GM18520 (cell line): ENCODE results near the gene EGLN2.
"Not testable (repeated sequence)": the region's sequence is repeated elsewhere in the genome, so short reads cannot be mapped to it uniquely, and the experiment has no call there.

Experiments
- ATAC-seq: cut with Tn5 transposase; IDR thresholded peaks from one replicate; pipeline ENCODE4 v1.9.1; 2021; ENCODE audit not compliant: unreplicated experiment

EGLN2 gene

DNA sequence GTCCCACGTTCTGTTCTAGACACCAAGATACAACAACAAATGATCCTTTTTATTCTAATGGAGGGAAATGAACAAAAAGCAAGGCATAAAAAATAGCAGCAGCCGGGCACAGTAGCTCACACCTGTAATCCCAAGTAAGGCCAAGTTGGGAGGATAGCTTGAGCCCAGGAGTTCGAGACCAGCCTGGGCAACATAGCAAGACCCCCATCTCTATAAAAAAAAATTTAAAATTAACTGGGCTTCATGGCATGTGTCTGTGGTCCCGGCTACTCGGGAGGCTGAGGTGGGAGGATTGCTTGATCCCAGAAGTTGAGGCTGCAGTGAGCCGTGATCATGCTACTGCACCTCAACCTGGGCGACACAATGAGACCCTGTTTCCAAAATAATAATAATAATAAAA is 22.6 kb upstream of the EGLN2 start:
- ATAC-seq = no peak

GRCh38 chr19:40776932-40777644 is 21.9 kb upstream of the EGLN2 start:
- ATAC-seq = peak; percentile 50

DNA sequence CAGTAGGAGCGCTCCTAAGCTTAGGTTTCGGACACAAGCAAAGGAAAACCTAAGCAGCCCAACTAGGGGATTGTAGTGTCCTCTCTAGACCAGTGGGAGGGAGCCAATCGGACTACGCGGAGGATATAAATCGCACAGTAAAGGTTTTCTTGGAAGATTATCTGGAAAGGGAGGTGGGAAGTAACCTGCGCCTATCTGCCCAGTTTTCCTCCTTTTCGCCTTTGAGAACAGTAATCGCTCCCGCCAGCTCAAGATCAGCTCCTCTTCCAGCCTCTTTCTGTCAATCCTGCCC is 21.4 kb upstream of the EGLN2 start:
- no peak for ATAC-seq

DNA sequence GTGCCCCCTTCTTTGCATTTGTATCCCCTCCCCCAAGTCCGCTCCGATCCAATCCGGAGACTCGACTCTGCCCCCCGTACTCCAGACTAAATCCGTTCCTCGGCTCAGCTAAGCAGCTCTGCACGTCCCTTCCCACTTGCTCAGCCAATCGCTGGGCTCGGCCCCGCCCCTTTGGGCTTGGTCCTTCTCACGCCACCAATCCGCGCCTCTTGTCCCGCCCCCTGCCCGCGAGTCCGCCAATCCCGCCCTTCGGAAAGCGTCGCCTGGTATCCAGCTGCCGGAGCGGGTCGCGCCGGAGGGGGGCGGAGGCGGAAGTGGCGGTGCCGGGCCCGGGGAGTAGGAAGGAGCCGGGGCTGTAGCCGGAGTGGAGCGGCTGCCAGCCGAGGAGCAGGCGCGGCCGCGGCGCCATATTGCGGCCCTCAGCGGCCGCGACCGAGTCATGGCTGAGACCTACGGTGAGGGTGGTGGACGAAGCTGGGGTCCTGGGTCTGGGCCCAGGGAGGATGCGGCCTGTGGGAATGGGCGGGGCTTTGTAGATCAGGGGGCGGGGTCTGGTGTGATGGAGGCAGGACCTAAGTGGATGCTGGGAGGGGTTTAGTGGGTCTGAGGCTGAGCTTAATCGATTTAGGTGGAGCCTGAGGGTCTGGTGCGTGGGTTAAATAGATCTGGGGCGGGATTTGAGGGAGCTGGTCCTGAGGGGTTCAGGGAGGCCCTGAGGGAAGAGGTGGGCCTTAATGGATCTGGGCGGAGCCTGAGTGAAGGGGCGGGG is 20.9 kb upstream of the EGLN2 start, which contains the start of gene RAB4B:
Gene RAB4B, plus strand, starts transcription at position 311 of the 769 bp plus-strand sequence. Its CDS starts 129 bp downstream, at position 440.
- ATAC-seq = peak; percentile 45

DNA sequence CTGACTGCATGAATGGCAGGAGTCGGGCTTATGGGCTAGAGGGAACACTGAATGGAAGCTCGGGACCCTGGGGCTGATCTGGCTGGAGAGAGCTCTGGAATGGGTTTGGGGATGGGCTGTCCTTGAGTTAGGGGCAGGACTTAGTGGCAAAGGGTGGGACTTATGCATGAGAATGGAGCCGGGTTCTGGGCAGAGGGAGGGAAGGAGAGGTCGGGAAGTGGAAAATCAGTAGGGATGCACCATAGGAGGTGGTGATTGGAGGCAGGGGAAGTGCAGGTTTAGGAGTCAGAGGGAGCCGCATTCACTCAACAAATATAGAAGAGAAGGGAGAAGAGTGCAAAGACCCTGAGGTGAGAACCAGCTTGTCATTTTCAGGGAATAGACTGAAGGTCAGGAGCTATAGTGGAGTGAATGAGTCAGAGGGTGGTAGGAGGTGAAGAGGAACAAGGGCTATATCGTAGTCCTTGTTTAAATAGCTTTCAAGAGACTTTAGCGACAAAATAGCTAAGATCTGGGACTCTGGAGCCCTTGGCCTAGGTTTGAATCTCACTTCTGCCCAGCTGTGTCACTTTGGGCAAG is 20.2 kb upstream of the EGLN2 start:
- ATAC-seq = no peak

DNA sequence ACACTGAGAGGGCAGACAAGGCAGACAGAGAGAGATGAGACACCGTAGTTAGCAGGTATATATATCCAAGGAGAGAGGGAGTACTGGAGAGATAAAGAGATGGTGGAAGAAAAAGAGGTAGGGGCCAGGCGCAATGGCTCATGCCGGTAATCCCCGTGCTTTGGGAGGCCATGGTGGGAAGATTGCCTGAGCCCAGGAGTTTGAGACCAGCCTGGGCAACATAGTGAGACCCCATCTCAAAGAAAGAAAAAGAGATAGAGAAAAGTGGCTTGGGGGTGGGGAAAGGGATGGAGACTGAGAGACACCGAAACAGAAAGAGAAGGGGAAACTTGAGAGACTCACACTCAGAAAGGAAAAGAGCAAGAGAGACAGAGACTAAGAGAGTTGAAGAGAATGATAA is 18.4 kb upstream of the EGLN2 start:
- ATAC-seq = no peak

DNA sequence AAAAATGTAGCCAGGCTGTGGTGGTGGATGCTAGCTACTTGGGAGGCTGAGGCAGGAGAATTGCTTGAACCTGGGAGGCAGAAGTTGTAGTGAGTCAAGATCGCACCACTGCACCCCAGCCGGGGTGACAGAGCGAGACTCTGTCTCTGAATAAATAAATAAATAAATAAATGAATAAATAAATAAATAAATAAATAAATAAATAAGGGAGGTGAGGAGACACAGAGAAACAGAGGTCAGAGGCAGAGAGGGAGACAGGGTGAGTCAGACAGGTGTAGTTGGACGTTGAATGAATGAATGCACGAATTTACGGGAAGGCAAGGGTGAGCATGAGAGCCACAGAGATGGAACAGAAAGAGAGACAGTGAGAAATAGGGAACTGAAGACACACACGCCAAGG is 17.9 kb upstream of the EGLN2 start:
- ATAC-seq = no peak

- no peak for ATAC-seq
Observed at GRCh38 chr19:40783711-40784110, 15.3 kb upstream of the EGLN2 start.

GRCh38 chr19:40784146-40784545 is 14.8 kb upstream of the EGLN2 start:
- ATAC-seq = not testable (repeated sequence)

DNA sequence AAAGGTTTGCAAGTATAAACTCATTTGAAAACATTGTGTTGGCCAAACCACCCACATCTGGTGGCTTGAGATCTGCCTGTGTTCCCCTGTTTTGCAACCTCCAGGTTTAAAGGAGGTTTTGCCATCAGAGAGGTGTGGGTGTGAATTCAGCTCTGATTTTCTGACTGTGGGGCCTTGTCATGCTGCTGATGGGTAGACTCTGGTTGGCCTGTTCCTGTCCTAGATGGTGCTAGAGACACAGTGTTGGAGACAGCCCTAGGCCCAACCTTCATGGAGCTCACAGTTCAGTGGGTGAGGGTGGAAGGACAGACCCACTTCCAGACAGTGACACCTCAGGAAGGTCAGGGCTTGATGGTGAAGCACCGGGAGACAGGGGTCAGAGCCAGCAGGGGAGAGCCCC is 13.5 kb upstream of the EGLN2 start:
- ATAC-seq = no peak

GRCh38 chr19:40786060-40787037 is 12.6 kb upstream of the EGLN2 start:
- ATAC-seq = no peak

- ATAC-seq = no peak
Observed at GRCh38 chr19:40791349-40791748, 7.6 kb upstream of the EGLN2 start.

DNA sequence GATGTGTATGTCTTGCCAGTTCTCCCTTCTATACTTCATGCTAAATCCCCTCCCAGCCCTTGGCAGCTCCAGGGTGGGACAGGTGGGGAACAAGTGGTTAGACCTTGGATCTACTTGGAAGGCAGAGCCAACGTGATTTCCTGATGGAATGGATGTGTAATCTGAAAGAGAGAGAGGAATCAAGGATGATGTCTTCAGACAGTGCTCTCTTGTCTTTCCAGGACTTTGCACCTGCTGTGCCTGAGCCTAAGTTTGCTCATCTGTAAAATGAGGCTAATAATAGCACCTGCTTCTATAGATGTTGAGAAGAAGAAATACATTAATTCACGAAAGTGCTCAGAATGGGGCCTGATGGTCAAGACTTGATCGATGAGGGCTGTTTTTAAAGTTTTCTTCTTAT is 7.0 kb upstream of the EGLN2 start:
- ATAC-seq = no peak

DNA sequence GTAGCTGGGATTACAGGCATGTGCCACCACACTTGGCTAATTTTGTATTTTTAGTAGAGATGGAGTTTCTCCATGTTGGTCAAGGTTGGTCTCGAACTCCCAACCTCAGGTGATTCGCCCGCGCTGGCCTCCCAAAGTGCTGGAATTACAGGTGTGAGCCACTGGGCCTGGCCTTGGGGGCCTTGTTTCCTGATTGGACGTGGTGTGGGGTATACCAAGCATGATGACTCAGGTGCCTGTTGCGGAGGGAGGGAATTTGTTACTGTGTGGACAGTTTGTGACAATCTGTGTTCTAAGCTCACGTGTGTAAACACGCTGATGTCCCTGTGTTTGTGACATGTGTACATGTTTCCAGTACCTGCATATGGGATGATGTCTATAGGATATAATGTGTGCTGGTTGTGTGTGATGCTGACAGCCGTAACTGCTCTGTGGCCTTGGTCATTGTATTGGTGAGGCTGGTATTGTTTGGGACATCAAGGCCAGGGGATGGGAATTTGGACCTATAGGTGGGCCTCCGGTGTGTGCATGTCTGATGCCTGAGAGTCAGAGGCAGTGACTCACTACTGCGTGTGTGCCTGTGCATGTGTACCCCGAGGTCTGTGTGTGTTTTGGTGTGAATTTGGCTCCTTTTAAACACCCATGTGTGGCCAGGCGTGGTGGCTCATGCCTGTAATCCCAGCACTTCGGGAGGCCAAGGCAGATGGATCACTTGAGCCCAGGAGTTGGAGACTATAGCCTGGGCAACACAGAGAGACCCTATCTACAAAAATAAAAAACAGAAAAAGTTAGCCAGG is 1.6 kb upstream of the EGLN2 start:
- no peak for ATAC-seq

DNA sequence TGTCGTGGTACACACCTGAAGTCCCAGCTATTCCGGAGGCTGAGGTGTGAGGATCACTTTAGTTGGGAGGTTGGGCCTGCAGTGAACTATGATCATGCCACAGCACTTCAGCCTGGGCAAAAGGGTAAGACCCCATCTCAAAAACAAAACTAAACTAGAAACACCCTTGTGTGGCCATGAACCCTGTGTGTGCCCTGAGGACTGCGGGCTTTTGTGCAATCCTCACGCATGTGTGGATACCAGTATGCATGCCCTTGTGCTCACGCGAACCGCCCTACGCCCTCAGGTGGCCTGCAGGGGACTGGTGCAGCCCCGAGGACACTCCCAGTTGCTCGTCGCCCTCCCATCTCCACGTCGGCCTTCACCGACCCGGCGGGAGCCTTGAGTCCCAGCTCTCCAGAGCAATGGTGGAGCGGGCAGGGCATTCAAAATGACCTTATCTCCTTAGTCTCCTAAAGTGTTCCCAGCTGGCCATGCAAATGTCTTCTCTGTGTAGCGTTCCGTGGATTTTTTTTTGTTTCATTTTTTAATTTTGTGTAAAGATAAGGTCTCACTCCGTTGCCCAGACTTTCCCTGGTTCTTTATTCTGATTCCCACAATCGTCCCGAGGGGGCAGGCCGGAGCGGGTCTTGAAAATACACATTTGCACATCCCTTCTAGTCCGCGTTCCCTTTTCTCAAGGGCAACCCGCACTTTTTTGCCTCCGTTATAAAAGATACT is 868 bp upstream of the EGLN2 start:
- peak; percentile 14 for ATAC-seq

- ATAC-seq = no peak
Observed at GRCh38 chr19:40799558-40800338, 757 bp downstream of the EGLN2 start.

DNA sequence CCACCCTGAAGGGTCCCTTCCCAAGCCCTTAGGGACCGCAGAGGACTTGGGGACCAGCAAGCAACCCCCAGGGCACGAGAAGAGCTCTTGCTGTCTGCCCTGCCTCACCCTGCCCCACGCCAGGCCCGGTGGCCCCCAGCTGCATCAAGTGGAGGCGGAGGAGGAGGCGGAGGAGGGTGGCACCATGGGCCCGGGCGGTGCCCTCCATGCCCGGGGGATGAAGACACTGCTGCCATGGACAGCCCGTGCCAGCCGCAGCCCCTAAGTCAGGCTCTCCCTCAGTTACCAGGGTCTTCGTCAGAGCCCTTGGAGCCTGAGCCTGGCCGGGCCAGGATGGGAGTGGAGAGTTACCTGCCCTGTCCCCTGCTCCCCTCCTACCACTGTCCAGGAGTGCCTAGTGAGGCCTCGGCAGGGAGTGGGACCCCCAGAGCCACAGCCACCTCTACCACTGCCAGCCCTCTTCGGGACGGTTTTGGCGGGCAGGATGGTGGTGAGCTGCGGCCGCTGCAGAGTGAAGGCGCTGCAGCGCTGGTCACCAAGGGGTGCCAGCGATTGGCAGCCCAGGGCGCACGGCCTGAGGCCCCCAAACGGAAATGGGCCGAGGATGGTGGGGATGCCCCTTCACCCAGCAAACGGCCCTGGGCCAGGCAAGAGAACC is 1.5 kb downstream of the EGLN2 start:
- ATAC-seq = no peak

- no peak for ATAC-seq
Observed at GRCh38 chr19:40800997-40801377, 2.0 kb downstream of the EGLN2 start.
